Dendritic cell treated with granulocyte-macrophage colony-stimulating factor and Interleukin-4, amounts not matched to agents 40 ng/mL and 50 ng/mL, for 4 days (primary cell): ENCODE results near the gene OLIG1.

Experiments used
- H3K27ac Mint-ChIP-seq: one replicate; pipeline ENCODE4 v1.8.0; 2022; ENCODE audit warnings: mild to moderate bottlenecking, mixed read lengths
- H3K27me3 Mint-ChIP-seq: one replicate; pipeline ENCODE4 v1.8.0; 2022; ENCODE audit warnings: mild to moderate bottlenecking, mixed read lengths
- H3K36me3 Mint-ChIP-seq: one replicate; pipeline ENCODE4 v1.8.0; 2022; ENCODE audit warnings: low read depth, mixed read lengths
- H3K4me1 Mint-ChIP-seq: one replicate; pipeline ENCODE4 v1.8.0; 2022; ENCODE audit warnings: low read depth, mixed read lengths
- H3K4me3 Mint-ChIP-seq: one replicate; pipeline ENCODE4 v1.8.0; 2022; ENCODE audit warnings: mild to moderate bottlenecking, moderate library complexity, mixed read lengths
- H3K9me3 Mint-ChIP-seq: one replicate; pipeline ENCODE4 v1.8.0; 2022; ENCODE audit warnings: mixed read lengths
- intact Hi-C: fragments of 100-400 bp; cut with micrococcal nuclease; formaldehyde crosslinking; loops from one replicate; pipeline ENCODE4 v1.15.0; 2022

The OLIG1 gene

DNA sequence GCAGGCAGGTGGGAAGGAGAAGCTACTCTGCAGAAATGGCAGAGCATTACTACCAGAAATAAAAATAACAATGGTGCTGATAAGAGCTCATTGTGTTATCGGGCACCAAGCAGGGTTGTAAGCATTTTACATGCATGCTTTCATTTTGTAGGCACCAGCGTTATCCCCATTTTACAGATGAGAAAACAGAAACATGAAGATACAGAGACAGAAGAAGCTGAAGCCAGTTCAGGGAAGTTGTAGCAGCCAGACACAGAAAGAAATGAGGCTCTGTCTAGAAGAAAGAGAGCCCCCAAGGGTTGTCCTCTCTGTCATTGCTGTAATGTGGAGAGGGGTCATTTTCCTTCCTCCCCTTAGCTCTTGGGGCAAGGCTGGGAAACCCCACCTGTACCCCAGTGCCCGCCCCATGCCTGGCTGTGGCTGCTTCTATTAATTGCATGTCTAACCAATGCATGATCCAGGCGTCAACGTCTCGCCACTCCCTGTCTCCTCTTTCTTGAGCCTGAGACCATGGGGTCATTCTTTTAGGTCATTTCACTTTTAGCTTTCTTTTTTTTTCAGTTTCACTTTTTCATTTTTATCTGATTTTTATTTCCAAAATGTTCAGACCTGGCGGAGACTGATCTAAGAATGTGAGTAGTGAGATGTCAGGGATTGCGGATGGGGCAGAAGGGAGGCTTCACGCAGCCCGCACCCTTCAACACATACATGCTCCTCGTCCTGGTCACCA is 6.8 kb downstream of the OLIG1 start:
- Mint-ChIP-seq H3K4me3 (no peak overlapping the region), H3K4me1 (peaks cover 15% of the 10 kb centered on the region), H3K36me3 (no peaks in the 10 kb centered on the region), H3K27me3 (peaks cover 44% of the 10 kb centered on the region), H3K9me3 (no peaks in the 10 kb centered on the region), H3K27ac (no peak overlapping the region)
- intact Hi-C loops, result loop anchor here (10.0 kb wide), 1 partner anchor 48 kb away; no protein-coding TSS in a partner anchor

DNA sequence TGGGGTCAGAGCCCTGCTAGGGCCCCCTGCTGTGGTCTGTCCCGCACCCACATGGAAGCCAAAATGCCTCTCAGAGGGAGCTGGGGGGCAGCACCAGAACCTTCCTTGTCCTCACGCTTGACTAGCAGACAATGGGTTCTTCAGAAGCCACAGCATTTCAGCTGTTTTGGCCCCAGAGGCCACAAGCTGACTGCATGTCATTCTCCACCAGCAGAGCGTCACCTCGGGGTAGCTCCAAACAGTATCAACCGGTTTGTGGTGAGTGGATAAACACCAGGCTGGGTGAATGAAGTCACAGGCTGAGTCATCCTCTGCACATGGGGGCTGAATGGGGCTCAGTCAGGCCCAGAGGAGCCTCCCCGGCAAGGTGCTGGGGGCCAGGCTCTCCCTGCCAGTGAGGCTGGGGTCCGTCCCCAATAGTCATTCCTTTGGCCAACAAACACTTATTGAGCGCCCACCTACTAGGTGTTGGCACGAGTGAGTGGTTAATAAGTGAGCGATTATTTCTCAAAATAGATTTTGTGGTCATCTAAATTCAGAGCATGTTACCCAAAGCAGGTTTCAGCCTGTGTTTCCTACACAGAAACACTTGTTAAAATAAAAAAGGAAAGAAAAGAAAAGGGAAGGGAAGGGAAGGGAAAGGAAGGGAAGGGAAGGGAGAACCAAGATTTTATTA is 9.1 kb downstream of the OLIG1 start:
- H3K4me3 Mint-ChIP-seq, result no peak overlapping the region
- H3K27ac Mint-ChIP-seq, result no peak overlapping the region

DNA sequence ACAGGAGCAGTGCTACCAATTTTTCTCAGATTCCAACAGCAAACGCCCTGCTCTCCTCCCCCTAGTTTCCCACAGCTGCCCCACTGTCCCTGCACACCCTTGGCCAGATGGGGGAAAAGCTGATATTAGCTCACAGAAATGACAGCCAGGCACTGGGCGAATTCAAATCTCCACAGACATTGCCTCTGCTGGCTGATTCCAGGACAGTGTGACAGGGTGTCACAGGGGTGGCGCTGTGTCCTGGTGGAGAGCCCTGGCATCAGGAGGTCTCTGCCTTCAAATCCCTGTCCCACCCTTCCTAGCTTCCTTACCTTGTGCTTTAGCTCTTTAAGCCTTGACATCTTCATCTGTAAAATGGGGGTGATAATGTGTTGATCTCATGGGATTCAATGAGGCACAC is 10.4 kb downstream of the OLIG1 start:
- Mint-ChIP-seq H3K27me3 (peaks cover 20% of the 10 kb centered on the region), H3K4me1 (peaks cover 16% of the 10 kb centered on the region), H3K27ac (no peak overlapping the region), H3K36me3 (no peaks in the 10 kb centered on the region), H3K4me3 (no peak overlapping the region), H3K9me3 (no peaks in the 10 kb centered on the region)
- intact Hi-C loops, result no loop called here

More for the DNA sequence above, 9.1 kb downstream of the OLIG1 start:
- H3K4me1 Mint-ChIP-seq, result peaks cover 16% of the 10 kb centered on the region
- peaks cover 28% of the 10 kb centered on the region for H3K27me3 Mint-ChIP-seq
- no peaks in the 10 kb centered on the region for H3K36me3 Mint-ChIP-seq
- intact Hi-C loops, result loop anchor here (10.0 kb wide), 1 partner anchor 46 kb away; no protein-coding TSS in a partner anchor
- no peaks in the 10 kb centered on the region for H3K9me3 Mint-ChIP-seq

DNA sequence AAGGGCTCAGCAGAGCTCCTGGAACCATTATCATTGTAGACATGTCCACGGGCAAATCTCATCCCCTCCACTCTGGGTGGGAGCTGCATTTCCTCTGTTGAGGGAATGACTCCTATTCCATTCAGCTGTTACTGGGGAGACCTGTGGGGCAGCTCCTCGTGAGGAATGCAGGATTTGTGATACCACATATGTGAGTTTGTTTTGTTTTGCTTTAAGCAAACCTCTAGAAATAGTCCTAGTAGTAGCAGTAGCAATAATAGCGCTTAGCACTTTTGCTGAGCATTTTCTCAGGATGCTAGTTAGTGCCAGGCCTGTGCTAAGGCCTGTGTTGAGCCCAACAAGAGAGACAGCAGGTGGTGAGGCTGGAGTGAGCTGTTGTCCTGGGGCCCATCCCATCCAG is 10.8 kb downstream of the OLIG1 start:
- H3K9me3 Mint-ChIP-seq, result no peaks in the 10 kb centered on the region
- no peak overlapping the region for H3K27ac Mint-ChIP-seq
- H3K27me3 Mint-ChIP-seq, result peaks cover 19% of the 10 kb centered on the region
- H3K4me3 Mint-ChIP-seq, result no peak overlapping the region
- intact Hi-C loops, result no loop called here
- H3K4me1 Mint-ChIP-seq, result peaks cover 16% of the 10 kb centered on the region
- H3K36me3 Mint-ChIP-seq, result no peaks in the 10 kb centered on the region

DNA sequence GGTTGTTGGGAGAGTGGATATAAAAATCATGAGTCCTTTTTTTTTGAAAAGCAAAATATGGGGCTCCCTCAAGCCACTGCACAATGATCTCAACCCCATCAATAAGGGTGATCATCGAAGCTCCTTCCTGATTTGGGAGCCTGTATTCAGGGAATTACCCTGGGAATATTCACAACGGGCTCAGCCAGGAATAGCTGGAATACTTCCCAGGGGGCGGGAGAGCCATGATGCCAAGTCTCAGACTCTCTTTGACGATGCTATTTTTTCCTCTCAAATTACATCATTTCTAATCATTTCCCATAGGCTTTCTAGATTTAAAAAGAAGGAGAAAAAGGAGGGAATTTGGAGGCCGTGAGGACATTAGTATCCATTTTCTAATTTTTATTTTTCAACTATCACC is 18.4 kb downstream of the OLIG1 start:
- H3K4me3 Mint-ChIP-seq, result no peak overlapping the region
- H3K4me1 Mint-ChIP-seq, result peaks cover 30% of the 10 kb centered on the region
- intact Hi-C loops, result no loop called here
- no peaks in the 10 kb centered on the region for H3K9me3 Mint-ChIP-seq
- peaks cover 5% of the 10 kb centered on the region for H3K27me3 Mint-ChIP-seq
- peak overlapping the region; percentile 37 for H3K27ac Mint-ChIP-seq
- no peaks in the 10 kb centered on the region for H3K36me3 Mint-ChIP-seq

DNA sequence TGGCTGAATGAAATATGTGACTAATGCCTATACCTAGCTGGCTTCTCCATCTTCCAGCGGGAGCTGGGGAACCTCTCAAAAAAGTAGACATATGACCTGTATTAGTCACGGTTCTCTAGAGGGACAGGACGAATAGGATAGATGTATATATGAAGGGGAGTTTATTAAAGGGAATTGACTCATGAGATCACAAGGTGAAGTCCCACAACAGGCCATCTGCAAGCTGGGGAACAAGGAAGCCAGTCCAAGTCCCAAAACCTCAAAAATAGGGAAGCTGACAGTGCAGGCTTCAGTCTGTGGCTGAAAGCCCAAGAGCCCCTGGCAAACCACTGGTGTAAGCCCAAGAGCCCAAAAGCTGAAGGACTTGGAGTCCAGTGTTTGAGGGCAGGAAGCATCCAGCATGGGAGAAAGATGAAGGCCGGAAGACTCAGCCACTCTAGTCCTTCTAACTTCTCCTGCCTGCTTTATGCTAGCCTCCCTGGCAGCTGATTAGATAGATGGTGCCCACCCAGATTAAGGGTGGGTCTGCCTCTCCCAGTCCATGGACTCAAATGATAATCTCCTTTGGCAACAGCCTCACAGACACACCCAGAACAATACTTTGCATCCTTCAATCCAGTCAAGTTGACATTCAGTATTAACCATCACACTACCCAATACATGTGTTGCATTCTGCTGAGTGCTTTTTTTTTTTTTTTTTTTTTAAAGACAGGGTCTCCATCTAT is 19.6 kb downstream of the OLIG1 start:
- intact Hi-C loops, result no loop called here
- Mint-ChIP-seq H3K4me1 (peaks cover 25% of the 10 kb centered on the region), H3K9me3 (no peaks in the 10 kb centered on the region), H3K27ac (peak overlapping the region; percentile 52), H3K4me3 (no peak overlapping the region), H3K27me3 (peaks cover 5% of the 10 kb centered on the region), H3K36me3 (no peaks in the 10 kb centered on the region)

DNA sequence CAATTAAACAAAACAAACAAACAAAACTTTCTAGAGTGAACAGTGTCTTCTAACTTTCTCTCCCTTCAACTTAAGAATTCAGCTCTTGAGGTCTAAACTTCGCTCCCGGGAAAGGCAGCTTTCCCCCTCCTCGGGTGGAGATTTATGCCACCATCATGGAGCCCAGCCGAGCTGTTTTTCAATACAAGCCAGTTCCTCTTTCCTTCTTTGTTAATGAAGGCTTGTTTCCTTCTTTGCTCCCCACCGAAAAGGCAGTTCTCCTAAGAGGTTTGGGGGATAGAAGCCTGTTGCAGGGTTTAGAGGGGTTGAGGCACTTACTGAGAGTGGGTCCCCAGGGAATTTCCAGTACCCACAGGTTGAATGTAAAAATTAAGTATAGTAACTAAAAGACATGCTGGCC is 26.5 kb downstream of the OLIG1 start:
- peaks cover 2% of the 10 kb centered on the region for H3K27me3 Mint-ChIP-seq
- H3K27ac Mint-ChIP-seq, result peak overlapping the region; percentile 50
- H3K4me3 Mint-ChIP-seq, result no peak overlapping the region
- H3K36me3 Mint-ChIP-seq, result no peaks in the 10 kb centered on the region
- no peaks in the 10 kb centered on the region for H3K9me3 Mint-ChIP-seq
- intact Hi-C loops, result no loop called here
- H3K4me1 Mint-ChIP-seq, result peaks cover 12% of the 10 kb centered on the region

DNA sequence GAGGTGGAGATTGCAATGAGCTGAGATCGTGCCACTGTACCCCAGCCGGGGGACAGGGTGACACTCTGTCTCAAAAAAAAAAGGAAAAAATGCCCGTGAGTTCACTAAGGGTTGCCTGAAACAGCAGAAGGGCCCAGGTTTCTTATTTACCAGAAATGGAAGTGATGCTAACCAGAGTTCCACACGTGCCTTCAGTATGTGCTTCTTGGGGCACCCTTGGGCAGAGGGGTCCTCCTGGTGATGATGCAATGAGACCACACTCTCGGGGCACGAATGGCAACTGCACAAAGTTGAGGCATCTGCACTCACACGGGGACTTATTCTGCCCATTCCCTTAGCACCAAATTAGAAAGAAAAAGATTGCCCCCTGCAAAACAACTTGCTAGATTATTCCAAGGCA is 29.2 kb downstream of the OLIG1 start:
- Mint-ChIP-seq H3K27me3 (peaks cover 11% of the 10 kb centered on the region), H3K27ac (no peak overlapping the region), H3K9me3 (no peaks in the 10 kb centered on the region), H3K4me3 (no peak overlapping the region), H3K4me1 (peaks cover 16% of the 10 kb centered on the region), H3K36me3 (no peaks in the 10 kb centered on the region)
- intact Hi-C loops, result no loop called here

DNA sequence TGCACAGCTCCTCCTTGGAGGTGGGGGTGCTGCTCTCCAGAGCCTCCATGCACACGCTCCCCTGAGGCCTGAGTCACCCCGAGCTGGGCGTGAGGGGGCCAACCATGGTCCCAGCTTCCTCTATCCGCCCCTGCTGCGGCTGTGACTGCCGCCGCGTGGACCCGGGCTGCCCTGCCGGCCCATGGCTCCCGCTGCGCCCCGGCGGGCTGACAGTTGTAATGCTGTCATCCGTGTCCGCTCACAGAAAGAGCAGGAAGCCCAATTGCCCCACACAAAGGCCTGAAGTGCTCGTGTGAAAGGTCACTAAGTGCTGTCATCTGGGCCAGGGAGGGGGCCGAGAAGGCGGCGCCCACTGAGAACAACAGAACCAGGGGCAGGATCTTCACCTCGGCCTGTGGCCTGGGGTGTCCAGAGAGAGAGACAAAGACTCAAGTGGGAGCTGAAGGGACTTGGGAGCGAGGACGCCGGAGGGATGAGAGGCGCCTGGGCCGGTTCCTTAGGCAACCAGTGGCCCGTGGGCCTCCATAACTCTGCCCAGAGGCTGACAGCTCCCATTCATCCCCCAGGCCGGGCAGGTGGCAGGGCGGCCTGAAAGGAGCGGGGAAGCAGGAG is 31.5 kb downstream of the OLIG1 start:
- Mint-ChIP-seq H3K4me3 (no peak overlapping the region), H3K9me3 (no peaks in the 10 kb centered on the region), H3K4me1 (peaks cover 11% of the 10 kb centered on the region), H3K27me3 (peaks cover 21% of the 10 kb centered on the region), H3K36me3 (no peaks in the 10 kb centered on the region), H3K27ac (peak overlapping the region; percentile 35)
- intact Hi-C loops, result no loop called here

DNA sequence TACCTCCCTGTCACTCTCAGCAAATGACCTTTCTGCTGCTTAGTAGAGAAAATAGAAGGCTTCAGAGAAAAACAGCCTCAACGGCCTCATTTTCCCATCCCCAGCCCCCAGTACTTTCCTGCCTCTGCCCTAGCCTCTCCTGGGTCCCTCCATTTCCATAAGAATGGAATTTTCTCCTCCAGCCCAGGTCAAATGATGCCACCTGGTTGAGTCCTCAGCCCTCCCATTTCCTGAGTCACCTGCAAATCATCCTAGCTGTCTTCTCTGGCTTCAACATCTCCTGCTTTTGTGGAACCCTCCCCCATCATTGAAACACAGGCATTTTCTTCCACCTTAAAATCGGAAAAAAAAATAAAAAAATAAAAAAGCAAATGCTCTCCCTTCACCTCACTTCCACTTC is 35.1 kb downstream of the OLIG1 start:
- Mint-ChIP-seq H3K4me1 (peaks cover 20% of the 10 kb centered on the region), H3K27ac (no peak overlapping the region), H3K36me3 (no peaks in the 10 kb centered on the region), H3K4me3 (no peak overlapping the region), H3K27me3 (peaks cover 42% of the 10 kb centered on the region), H3K9me3 (no peaks in the 10 kb centered on the region)
- intact Hi-C loops, result no loop called here

DNA sequence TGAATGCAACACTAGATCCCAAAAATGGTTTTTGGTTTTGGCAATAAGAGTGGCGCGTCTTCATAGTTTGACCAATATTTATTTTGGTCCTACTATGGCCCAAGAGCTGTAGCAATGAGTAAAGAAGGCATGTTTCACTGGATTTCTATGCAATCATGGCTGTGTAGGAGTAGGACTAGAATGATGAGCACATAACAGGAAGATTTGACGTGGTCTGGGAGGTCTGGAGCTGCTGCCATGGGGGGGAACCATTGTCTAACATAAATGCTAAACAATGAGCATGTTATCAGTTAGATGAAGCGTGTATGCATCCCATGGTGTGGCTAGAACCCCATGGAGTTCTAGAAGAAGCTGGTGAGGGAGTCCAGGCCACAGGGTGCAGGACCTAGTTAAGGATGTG is 38.3 kb downstream of the OLIG1 start:
- Mint-ChIP-seq H3K9me3 (no peaks in the 10 kb centered on the region), H3K4me3 (no peak overlapping the region)

DNA sequence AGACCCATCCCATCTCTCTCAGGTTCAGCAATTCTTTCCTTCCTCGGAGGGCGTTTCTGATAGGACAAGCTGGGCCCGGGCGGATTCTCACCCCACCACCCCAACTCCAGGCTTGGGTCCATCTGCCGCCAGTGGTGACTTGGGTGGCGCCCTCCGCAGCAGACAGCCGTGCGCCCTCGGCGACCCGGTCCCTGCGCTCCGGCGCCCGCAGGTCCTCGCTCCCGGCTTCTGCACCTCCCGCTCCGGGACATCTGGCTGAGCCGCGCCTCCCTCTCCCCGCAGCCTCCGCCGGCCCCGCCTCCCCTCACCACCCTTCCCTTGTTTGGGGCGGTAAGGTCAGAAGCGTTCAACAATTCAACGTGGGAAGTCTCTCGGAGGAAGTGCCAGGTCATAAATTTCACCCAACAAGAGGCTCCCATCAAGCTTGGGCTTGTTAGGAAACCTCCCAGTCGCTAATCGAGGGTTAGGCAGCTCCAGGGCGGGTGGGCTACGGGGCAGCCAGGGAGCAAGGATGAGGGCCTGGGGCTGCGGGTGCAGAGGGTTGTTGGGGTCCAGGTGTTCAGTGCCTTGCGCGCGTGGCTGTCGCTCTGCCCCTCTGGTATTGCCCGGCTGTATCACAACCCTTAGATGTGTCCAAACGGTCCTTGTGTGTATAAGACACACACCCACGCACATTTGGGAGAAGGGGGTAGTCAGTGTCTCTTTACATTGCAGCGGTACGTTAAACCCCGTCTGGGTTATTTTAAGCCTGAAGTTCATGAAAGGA is 39.8 kb downstream of the OLIG1 start:
- no peaks in the 10 kb centered on the region for H3K9me3 Mint-ChIP-seq
- H3K4me1 Mint-ChIP-seq, result peaks cover 16% of the 10 kb centered on the region
- intact Hi-C loops, result no loop called here
- peak overlapping the region; percentile 66 for H3K4me3 Mint-ChIP-seq
- H3K27ac Mint-ChIP-seq, result no peak overlapping the region
- no peaks in the 10 kb centered on the region for H3K36me3 Mint-ChIP-seq
- peaks cover 60% of the 10 kb centered on the region for H3K27me3 Mint-ChIP-seq

More for the DNA sequence above, 38.3 kb downstream of the OLIG1 start:
- Mint-ChIP-seq H3K27me3 (peaks cover 65% of the 10 kb centered on the region), H3K36me3 (no peaks in the 10 kb centered on the region), H3K27ac (no peak overlapping the region), H3K4me1 (peaks cover 16% of the 10 kb centered on the region)
- intact Hi-C loops, result no loop called here

DNA sequence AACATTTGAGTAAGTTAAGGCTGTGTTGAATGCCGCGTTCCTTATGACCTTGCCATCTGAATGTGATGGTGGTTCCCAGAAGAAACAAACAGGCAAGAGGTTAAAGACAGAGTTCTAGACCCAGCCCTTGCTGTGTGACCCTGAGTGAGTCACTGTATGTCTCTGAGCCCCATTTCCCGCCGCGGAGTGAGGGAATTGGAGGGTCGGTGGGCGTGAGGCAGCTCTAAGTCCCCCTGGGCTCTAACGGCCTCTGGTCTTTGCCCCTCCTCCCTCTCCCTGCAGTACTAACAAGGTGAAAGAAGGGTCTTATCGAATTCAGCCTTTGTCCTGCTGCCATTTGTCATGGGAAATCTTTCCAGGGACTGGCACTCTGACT is 40.4 kb downstream of the OLIG1 start:
- peaks cover 16% of the 10 kb centered on the region for H3K4me1 Mint-ChIP-seq
- intact Hi-C loops, result no loop called here
- no peaks in the 10 kb centered on the region for H3K36me3 Mint-ChIP-seq
- no peaks in the 10 kb centered on the region for H3K9me3 Mint-ChIP-seq
- peaks cover 56% of the 10 kb centered on the region for H3K27me3 Mint-ChIP-seq
- no peak overlapping the region for H3K4me3 Mint-ChIP-seq
- no peak overlapping the region for H3K27ac Mint-ChIP-seq
